ENCODE measurements around the gene USP25. TPM values are rescaled to one million over a fixed set of nuclear protein-coding genes. Genes with fewer than 3 reads are reported as not detected.
A peak's percentile ranks its signal among the peaks of the same experiment; 100 is the strongest.

The USP25 gene
- total RNA-seq, 4 donors from 2014 or later, result 99.4 to 130 (median 107) TPM

DNA sequence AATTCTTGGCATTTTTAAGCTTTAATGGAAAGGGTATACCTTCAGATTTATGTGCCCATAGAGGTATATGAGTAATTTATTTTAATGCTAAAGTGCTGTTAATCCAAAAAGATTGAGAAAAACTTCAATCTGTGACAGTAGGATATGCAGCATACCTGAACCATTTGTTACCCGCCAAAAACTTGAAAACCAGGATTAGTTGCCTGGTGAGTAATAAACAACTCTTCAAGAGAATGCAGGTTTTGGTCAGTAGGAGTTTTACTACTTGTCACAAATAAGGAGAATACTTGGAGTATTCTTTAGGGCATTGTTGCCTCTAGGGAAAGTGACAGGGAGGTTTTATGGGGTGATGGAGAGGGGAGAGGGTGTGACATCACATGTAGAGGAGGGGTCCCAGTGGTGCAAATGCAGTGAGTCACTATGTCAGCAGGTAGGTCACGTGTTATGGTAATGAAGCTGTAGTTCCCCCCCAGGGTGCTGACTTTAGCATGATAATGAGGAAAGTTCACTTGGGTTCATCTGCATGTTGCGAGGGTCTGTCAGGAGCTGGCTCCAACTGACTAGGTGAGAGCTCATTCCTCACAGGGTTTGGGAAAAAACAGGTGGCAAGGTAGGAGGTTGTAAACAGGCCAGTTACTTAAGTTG, 23.1 kb downstream of the USP25 start:
- TF ChIP-seq, protein P1, sequence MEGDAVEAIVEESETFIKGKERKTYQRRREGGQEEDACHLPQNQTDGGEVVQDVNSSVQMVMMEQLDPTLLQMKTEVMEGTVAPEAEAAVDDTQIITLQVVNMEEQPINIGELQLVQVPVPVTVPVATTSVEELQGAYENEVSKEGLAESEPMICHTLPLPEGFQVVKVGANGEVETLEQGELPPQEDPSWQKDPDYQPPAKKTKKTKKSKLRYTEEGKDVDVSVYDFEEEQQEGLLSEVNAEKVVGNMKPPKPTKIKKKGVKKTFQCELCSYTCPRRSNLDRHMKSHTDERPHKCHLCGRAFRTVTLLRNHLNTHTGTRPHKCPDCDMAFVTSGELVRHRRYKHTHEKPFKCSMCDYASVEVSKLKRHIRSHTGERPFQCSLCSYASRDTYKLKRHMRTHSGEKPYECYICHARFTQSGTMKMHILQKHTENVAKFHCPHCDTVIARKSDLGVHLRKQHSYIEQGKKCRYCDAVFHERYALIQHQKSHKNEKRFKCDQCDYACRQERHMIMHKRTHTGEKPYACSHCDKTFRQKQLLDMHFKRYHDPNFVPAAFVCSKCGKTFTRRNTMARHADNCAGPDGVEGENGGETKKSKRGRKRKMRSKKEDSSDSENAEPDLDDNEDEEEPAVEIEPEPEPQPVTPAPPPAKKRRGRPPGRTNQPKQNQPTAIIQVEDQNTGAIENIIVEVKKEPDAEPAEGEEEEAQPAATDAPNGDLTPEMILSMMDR (IDR thresholded peaks at IDR 0.05 in 4 of 5, conservative IDR thresholded peaks at IDR 0.05 in 1 of 5), result no peak
- TF ChIP-seq POLR2A (IDR thresholded peaks at IDR 0.05), result no peak
- no peaks in the 10 kb centered on the region for H3K9me3 ChIP-seq
- H3K4me3 ChIP-seq, result no peak overlapping the region
- H3K4me1 ChIP-seq, result peaks cover 69 to 94% of the 10 kb centered on the region in 2 donors
- ATAC-seq (no peak), DNase-seq (no peak)
- no peak overlapping the region for H3K27ac ChIP-seq
- intact Hi-C loops (cut with DNase I; ENCODE audit: low total_unique reads), result no loop called here
- in situ Hi-C loops (cut with MboI; ENCODE audit: low sequenced_read_pairs in 4 of 4), result no loop called here
- H3K36me3 ChIP-seq, result no peaks in the 10 kb centered on the region
- H3K27me3 ChIP-seq, result no peaks in the 10 kb centered on the region

GRCh38 chr21:15753741-15754140, 24.0 kb downstream of the USP25 start:
- DNase-seq (no peak), ATAC-seq (no peak)
- in situ Hi-C loops (cut with MboI; ENCODE audit: low sequenced_read_pairs in 4 of 4) (no loop called here), intact Hi-C loops (cut with DNase I; ENCODE audit: low total_unique reads) (no loop called here)
- H3K4me1 ChIP-seq, result peaks cover 61 to 89% of the 10 kb centered on the region in 2 donors
- no peak overlapping the region for H3K4me3 ChIP-seq
- H3K9me3 ChIP-seq, result no peaks in the 10 kb centered on the region
- no peak overlapping the region for H3K27ac ChIP-seq
- no peaks in the 10 kb centered on the region for H3K27me3 ChIP-seq
- H3K36me3 ChIP-seq, result no peaks in the 10 kb centered on the region
- TF ChIP-seq POLR2A (IDR thresholded peaks at IDR 0.05), result no peak
- TF ChIP-seq, protein P1 (IDR thresholded peaks at IDR 0.05 in 4 of 5, conservative IDR thresholded peaks at IDR 0.05 in 1 of 5), result no peak

DNA sequence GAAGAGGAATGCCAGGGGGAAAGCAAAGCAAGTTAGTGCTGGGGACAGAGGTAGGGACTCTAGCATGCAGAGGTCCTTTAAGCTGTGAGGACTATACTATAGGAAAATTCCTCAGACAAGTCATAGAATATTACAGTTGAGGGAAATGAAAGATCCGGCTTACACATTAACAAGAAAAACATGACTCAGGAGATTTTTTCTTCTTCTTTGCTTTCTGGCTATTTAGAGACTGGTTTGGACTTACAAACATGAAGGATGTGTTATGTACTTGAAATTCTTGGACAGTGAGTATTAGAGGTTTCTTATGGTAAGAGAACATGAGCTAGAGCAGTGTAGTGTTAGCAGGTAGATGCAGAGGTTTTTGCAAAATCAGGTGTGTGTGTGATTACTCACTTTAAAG, 24.9 kb downstream of the USP25 start:
- H3K4me3 ChIP-seq, result no peak overlapping the region
- H3K9me3 ChIP-seq, result no peaks in the 10 kb centered on the region
- no peak for DNase-seq
- TF ChIP-seq, protein P1 (IDR thresholded peaks at IDR 0.05 in 4 of 5, conservative IDR thresholded peaks at IDR 0.05 in 1 of 5), result no peak
- no peak for TF ChIP-seq POLR2A (IDR thresholded peaks at IDR 0.05)
- no peak overlapping the region for H3K27ac ChIP-seq
- in situ Hi-C loops (cut with MboI; ENCODE audit: low sequenced_read_pairs in 4 of 4), result no loop called here
- no peaks in the 10 kb centered on the region for H3K27me3 ChIP-seq
- H3K36me3 ChIP-seq, result no peaks in the 10 kb centered on the region
- ATAC-seq, result peak; percentile 53
- H3K4me1 ChIP-seq, result peaks cover 57 to 87% of the 10 kb centered on the region in 2 donors
- intact Hi-C loops (cut with DNase I; ENCODE audit: low total_unique reads), result no loop called here

GRCh38 chr21:15755125-15755524, 25.3 kb downstream of the USP25 start:
- peak overlapping the region in 3 of 4 donors; percentile 4 to 28 (median 9) for H3K27ac ChIP-seq
- no peak for TF ChIP-seq POLR2A (IDR thresholded peaks at IDR 0.05)
- TF ChIP-seq, protein P1 (IDR thresholded peaks at IDR 0.05 in 4 of 5, conservative IDR thresholded peaks at IDR 0.05 in 1 of 5), result no peak
- intact Hi-C loops (cut with DNase I; ENCODE audit: low total_unique reads), result no loop called here

GRCh38 chr21:15759469-15759868, 29.7 kb downstream of the USP25 start:
- Histone ChIP-seq H3K4me3 (no peak overlapping the region), H3K27ac (no peak overlapping the region), H3K9me3 (no peaks in the 10 kb centered on the region), H3K27me3 (no peaks in the 10 kb centered on the region), H3K4me1 (peaks cover 52 to 77% of the 10 kb centered on the region in 2 donors), H3K36me3 (no peaks in the 10 kb centered on the region)
- no peak for TF ChIP-seq POLR2A (IDR thresholded peaks at IDR 0.05)
- TF ChIP-seq, protein P1 (IDR thresholded peaks at IDR 0.05 in 4 of 5, conservative IDR thresholded peaks at IDR 0.05 in 1 of 5), result no peak
- in situ Hi-C loops (cut with MboI; ENCODE audit: low sequenced_read_pairs in 4 of 4) (no loop called here), intact Hi-C loops (cut with DNase I; ENCODE audit: low total_unique reads) (no loop called here)
- DNase-seq, result no peak
- no peak for ATAC-seq

More at GRCh38 chr21:15755125-15755524, 25.3 kb downstream of the USP25 start:
- Histone ChIP-seq H3K27me3 (no peaks in the 10 kb centered on the region), H3K9me3 (no peaks in the 10 kb centered on the region), H3K4me3 (no peak overlapping the region), H3K36me3 (no peaks in the 10 kb centered on the region), H3K4me1 (peaks cover 57 to 87% of the 10 kb centered on the region in 2 donors)
- in situ Hi-C loops (cut with MboI; ENCODE audit: low sequenced_read_pairs in 4 of 4), result no loop called here
- peak in 1 of 2 donors; percentile 61 for ATAC-seq
- DNase-seq, result no peak
